GM12874 (cell line): ENCODE results near the gene MINDY3.

Source experiments
- TF ChIP-seq, protein P1 (sequence below): IDR thresholded peaks from 2 replicates; pipeline ENCODE4 v1.5.1; 2011; ENCODE audit warnings: low read depth, mild to moderate bottlenecking, control low read depth, low read length, moderate library complexity; ENCODE audit not compliant: insufficient read depth

Gene MINDY3

DNA sequence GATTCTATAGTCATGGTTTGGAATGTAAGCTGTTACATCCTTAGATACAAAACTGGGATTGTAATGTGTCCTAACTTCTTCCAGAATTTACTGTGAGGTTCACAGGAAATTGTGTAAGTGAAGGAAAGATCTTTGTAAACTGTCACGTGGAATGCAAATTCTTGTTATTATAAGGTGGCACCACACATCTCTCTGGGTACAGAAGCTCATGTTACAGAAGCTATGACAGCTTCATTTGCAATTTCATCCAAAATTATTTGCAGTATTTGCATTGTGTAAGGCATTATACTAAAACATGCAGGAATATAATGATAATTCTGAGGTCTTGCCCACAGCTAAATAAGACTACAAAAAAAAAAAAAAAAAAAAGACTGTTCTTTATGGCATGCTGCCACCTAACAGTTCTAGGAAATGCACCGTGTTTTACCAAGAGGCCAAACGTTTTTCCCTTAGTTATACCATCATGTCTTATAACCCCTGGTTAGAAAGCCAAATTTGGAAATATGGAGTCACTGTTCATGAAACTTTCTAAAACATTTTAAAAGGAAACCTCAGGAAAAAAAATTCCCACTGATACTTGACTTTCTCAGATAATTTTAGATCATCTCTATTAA lies 17.6 kb downstream of the MINDY3 start:
- TF ChIP-seq, protein P1, sequence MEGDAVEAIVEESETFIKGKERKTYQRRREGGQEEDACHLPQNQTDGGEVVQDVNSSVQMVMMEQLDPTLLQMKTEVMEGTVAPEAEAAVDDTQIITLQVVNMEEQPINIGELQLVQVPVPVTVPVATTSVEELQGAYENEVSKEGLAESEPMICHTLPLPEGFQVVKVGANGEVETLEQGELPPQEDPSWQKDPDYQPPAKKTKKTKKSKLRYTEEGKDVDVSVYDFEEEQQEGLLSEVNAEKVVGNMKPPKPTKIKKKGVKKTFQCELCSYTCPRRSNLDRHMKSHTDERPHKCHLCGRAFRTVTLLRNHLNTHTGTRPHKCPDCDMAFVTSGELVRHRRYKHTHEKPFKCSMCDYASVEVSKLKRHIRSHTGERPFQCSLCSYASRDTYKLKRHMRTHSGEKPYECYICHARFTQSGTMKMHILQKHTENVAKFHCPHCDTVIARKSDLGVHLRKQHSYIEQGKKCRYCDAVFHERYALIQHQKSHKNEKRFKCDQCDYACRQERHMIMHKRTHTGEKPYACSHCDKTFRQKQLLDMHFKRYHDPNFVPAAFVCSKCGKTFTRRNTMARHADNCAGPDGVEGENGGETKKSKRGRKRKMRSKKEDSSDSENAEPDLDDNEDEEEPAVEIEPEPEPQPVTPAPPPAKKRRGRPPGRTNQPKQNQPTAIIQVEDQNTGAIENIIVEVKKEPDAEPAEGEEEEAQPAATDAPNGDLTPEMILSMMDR, result no peak

DNA sequence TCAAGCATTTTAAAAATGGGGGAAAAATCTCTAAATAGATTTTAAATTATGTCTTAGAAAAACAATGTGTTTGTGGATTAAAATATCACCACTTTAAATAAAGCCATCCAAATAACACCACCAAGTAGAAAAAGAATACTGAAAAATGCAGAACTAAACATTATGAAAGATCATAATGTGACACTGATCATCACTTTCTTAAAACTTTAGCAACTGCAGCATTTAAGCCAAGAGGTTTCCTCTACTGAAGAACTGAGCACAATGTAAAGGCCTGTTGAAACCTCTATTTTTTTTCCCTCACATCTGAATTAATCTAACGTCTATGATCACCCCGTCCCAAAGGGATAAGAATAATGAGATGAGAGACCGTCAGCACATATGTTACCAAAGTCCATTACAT lies 18.6 kb downstream of the MINDY3 start:
- TF ChIP-seq, protein P1, result no peak

DNA sequence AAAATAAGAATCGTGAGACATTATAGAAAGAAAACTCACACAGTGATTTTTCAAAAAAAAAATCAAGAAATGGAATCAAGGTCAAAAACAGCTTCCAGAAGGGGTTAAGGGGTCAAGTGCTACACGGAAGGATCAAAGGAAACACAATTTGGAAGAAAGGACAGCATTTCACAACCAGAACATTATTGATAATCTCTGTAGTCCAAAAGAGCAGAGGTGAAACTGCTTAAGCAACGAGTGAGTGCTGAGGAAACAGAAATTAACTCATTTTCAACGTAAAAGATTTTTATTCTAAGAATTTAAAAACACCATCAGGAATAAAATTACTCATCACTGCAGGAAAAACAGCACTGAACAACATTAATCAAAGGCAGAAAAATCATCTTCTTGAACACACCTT lies 23.5 kb downstream of the MINDY3 start:
- TF ChIP-seq, protein P1, result no peak

DNA sequence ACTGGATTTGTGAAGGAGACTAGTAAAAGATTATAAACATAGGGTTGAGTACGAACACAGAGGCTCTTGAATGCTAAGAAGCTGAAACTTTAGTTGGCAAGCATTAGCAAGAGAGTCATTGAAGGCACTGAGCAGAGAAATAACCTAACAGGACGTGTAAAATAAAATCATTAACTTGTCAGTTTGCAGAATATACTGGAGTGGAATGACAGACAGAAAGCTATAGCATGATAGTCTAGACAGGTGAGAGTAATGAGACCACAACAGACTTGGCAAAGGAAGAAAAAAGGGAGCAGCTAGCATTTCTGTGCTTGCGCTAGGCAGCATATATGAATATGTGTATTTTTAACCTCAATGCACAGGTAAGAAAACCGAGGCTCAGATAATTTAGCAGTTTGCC lies 30.8 kb downstream of the MINDY3 start:
- TF ChIP-seq, protein P1, result no peak

DNA sequence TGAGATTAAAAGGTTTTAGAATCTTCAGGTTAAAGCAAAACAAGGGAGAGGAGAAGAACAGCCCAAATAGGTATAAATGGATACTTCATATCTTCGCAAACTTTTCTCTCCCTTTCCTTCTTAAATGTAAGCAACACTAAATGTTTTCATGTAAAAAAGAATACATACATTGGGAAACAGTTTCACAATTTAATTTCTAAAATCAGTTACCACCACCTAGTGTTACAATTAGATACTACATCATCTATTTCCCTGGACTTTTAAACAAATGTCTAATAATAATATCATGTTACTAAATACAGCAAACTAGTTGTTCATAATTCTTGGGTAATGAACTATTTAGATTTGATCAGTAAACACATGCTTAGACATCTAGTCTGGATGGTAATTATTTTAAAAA lies 35.8 kb downstream of the MINDY3 start:
- TF ChIP-seq, protein P1, result no peak

DNA sequence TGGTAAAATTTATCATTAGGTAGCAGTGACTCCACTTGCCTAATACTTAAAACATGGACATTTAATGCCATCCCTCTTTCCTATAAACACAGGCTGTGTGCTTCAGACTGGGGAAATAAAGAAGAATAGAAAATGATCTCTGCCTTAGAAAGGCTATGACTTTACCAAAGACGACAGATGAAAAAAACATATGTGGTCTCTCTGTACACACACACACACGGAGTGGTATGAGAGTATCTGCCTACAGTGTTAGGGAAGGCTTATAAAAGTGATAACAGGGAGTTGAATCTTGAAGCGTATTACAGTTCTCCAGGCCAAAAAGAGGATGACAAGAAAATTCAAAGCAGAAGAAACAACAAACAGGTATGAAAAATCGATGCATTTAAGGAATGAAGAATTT lies 38.2 kb downstream of the MINDY3 start:
- TF ChIP-seq, protein P1, result no peak

DNA sequence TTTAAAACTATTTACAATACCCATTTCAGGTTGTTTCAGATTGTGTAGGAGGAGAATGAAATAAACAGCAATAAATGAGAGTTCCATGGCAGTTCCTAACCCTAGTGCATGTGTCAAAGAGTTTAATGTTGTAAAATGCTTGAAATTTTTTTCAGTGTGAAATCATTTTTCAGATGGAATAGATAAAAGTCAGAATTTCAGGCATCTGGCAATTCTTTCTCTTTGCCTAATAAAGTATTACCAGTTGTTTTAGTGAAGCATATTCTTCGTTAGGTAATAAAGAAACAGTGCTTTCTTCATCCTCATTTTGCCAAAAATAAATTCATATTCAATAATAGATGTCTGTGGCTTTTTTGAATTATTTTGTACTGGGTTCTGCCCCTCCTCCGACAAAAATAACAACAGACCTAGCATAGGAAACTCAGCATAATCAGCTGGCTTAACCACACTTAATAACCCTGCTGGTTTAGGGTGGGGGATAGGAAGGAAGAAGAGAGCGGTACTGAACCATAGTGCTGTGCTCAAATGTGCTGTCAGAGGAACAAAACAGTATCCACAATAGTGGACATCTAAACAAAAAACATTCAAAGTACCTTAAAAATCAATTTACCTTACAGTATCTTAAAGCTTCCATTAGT lies 39.1 kb downstream of the MINDY3 start:
- TF ChIP-seq, protein P1, result no peak
